Neuronal stem cell (in vitro differentiated cells): ENCODE results near the gene OBP2A.

Source experiments
- DNase-seq: peaks from one replicate; pipeline ENCODE4 v3.0.0-alpha.2; 2013; ENCODE audit warnings: low spot score
- H2AFZ ChIP-seq: one replicate; pipeline ENCODE4 v1.6.1; 2013; ENCODE audit warnings: mild to moderate bottlenecking, low read length, inconsistent platforms
- H2AK5ac ChIP-seq: 2 replicates; pipeline ENCODE4 v1.6.1; 2013; ENCODE audit warnings: low read depth, mild to moderate bottlenecking, inconsistent platforms, low read length, moderate library complexity, mixed read lengths
- H2BK120ac ChIP-seq: 2 replicates; pipeline ENCODE4 v1.6.1; 2013; ENCODE audit warnings: low read depth, mild to moderate bottlenecking, inconsistent platforms, low read length, moderate library complexity, mixed read lengths
- H2BK12ac ChIP-seq: one replicate; pipeline ENCODE4 v1.6.1; 2013; ENCODE audit warnings: low read length, inconsistent platforms
- H2BK15ac ChIP-seq: 2 replicates; pipeline ENCODE4 v1.6.1; 2013; ENCODE audit warnings: mild to moderate bottlenecking, low read length, inconsistent platforms, mixed read lengths
- H2BK5ac ChIP-seq: one replicate; pipeline ENCODE4 v1.6.1; 2013; ENCODE audit warnings: inconsistent platforms, mild to moderate bottlenecking, low read length, moderate library complexity
- H3K14ac ChIP-seq: one replicate; pipeline ENCODE4 v1.6.1; 2013; ENCODE audit warnings: low read length, inconsistent platforms
- H3K18ac ChIP-seq: 2 replicates; pipeline ENCODE4 v1.6.1; 2013; ENCODE audit warnings: low read length, inconsistent platforms
- H3K23ac ChIP-seq: 2 replicates; pipeline ENCODE4 v1.6.1; 2013; ENCODE audit warnings: low read depth, mild to moderate bottlenecking, mixed read lengths, low read length, inconsistent platforms; ENCODE audit not compliant: poor library complexity
- H3K27ac ChIP-seq: replicated peaks from 3 replicates; pipeline ENCODE4 v1.5.1; 2013; ENCODE audit warnings: low read length, inconsistent platforms
- H3K27me3 ChIP-seq, 3 experiments: 2 replicates each; pipeline ENCODE4 v1.6.1; 2013; ENCODE audit warnings: low read length in 3 of 3, mild to moderate bottlenecking in 2 of 3, inconsistent platforms in 1 of 3, low read depth in 1 of 3, mixed read lengths in 1 of 3, moderate library complexity in 1 of 3; ENCODE audit not compliant: control insufficient read depth in 3 of 3, insufficient read depth in 3 of 3
- H3K36me3 ChIP-seq, 2 donors: replicated peaks in 1 of 2; 2 replicates each; pipeline ENCODE4 v1.6.1; 2013; ENCODE audit warnings: low read length in 2 of 2; ENCODE audit not compliant: control insufficient read depth in 2 of 2, insufficient read depth in 2 of 2
- H3K4ac ChIP-seq: 2 replicates; pipeline ENCODE4 v1.6.1; 2013; ENCODE audit warnings: inconsistent platforms, mild to moderate bottlenecking, low read length, moderate library complexity
- H3K4me1 ChIP-seq, 2 donors: 1 replicate in 1 of 2; 2 replicates in 1 of 2; pipeline ENCODE4 v1.6.1; 2013; ENCODE audit warnings: low read length in 2 of 2, low read depth in 1 of 2; ENCODE audit not compliant: control insufficient read depth in 2 of 2, insufficient read depth in 1 of 2
- H3K4me2 ChIP-seq: one replicate; pipeline ENCODE4 v1.6.1; 2013; ENCODE audit warnings: mild to moderate bottlenecking, low read length, inconsistent platforms; ENCODE audit not compliant: insufficient read depth, poor library complexity, severe bottlenecking
- H3K4me3 ChIP-seq, 2 donors: 2 replicates each; pipeline ENCODE4 v1.5.1; 2013; ENCODE audit warnings: low read length in 2 of 2, mild to moderate bottlenecking in 2 of 2, inconsistent platforms in 1 of 2, moderate library complexity in 1 of 2
- H3K79me1 ChIP-seq: one replicate; pipeline ENCODE4 v1.6.1; 2013; ENCODE audit warnings: low read depth, mild to moderate bottlenecking, inconsistent platforms, low read length, moderate library complexity
- H3K9ac ChIP-seq: one replicate; pipeline ENCODE4 v1.6.1; 2013; ENCODE audit warnings: mild to moderate bottlenecking, low read depth, low read length, inconsistent platforms; ENCODE audit not compliant: poor library complexity
- H3K9me3 ChIP-seq, 2 donors: replicated peaks in 1 of 2; 2 replicates each; pipeline versions ENCODE3 to v1.6.1; 2013; ENCODE audit warnings: low read length in 2 of 2, mild to moderate bottlenecking in 2 of 2, inconsistent platforms in 1 of 2, low read depth in 1 of 2, mixed read lengths in 1 of 2, moderate library complexity in 1 of 2; ENCODE audit not compliant: control insufficient read depth in 2 of 2, insufficient read depth in 1 of 2
- H4K8ac ChIP-seq: one replicate; pipeline ENCODE4 v1.6.1; 2013; ENCODE audit warnings: low read depth, mild to moderate bottlenecking, inconsistent platforms, low read length, moderate library complexity
- H4K91ac ChIP-seq: one replicate; pipeline ENCODE4 v1.6.1; 2013; ENCODE audit warnings: low read length, low read depth, mild to moderate bottlenecking, inconsistent platforms; ENCODE audit not compliant: poor library complexity
- WGBS, 2 donors: extraction: QIAGEN DNeasy Blood & Tissue Kit; methylation state at CpG; one replicate each; pipeline ENCODE4 v1.1.7; 2013; ENCODE audit warnings: missing lambda C conversion rate in 2 of 2, mixed read lengths in 1 of 2; ENCODE audit not compliant: insufficient read length in 2 of 2, insufficient replicate concordance in 1 of 2; ENCODE audit errors: extremely low coverage in 2 of 2; 5-methylcytosine and 5-hydroxymethylcytosine counted together

Gene OBP2A

GRCh38 chr9:135522137-135522877 is 23.6 kb upstream of the OBP2A start:
- Histone ChIP-seq H3K9ac (no peak overlapping the region), H2BK15ac (no peak overlapping the region), H4K91ac (no peak overlapping the region), H3K4ac (no peak overlapping the region), H2AFZ (no peak overlapping the region), H2BK12ac (no peak overlapping the region), H3K4me3 (no peak overlapping the region), H3K18ac (no peak overlapping the region), H2BK120ac (no peak overlapping the region), H3K4me2 (no peak overlapping the region), H3K27me3 (peaks cover 0 to 3% (median 0%) of the 10 kb centered on the region in 3 experiments), H3K36me3 (no peaks in the 10 kb centered on the region), H3K9me3 (no peaks in the 10 kb centered on the region), H4K8ac (no peak overlapping the region), H3K14ac (no peak overlapping the region), H3K79me1 (no peaks in the 10 kb centered on the region), H2BK5ac (no peak overlapping the region), H3K23ac (no peak overlapping the region), H3K4me1 (peaks cover 0 to 6% of the 10 kb centered on the region in 2 donors), H2AK5ac (no peak overlapping the region), H3K27ac (no peak overlapping the region)
- no CpG with 5 or more reads among the region's 16 CpGs for WGBS, 2 donors
- DNase-seq = no peak

- Histone ChIP-seq H2BK15ac (no peak overlapping the region), H3K4me3 (no peak overlapping the region), H4K8ac (no peak overlapping the region), H3K27me3 (peaks cover 0 to 3% (median 0%) of the 10 kb centered on the region in 3 experiments), H2BK120ac (no peak overlapping the region), H3K9me3 (no peaks in the 10 kb centered on the region), H3K36me3 (no peaks in the 10 kb centered on the region), H4K91ac (no peak overlapping the region), H2AFZ (no peak overlapping the region), H3K79me1 (no peaks in the 10 kb centered on the region), H3K23ac (no peak overlapping the region), H3K4ac (no peak overlapping the region), H2AK5ac (peak overlapping the region; percentile 56), H3K9ac (no peak overlapping the region), H3K4me1 (peaks cover 0 to 6% of the 10 kb centered on the region in 2 donors), H2BK12ac (no peak overlapping the region), H3K4me2 (no peak overlapping the region), H2BK5ac (no peak overlapping the region), H3K14ac (no peak overlapping the region), H3K18ac (no peak overlapping the region), H3K27ac (no peak overlapping the region)
- DNase-seq = no peak
- WGBS, 2 donors = no CpG with 5 or more reads among the region's 17 CpGs
These were observed 23.0 kb upstream of the OBP2A start for GRCh38 chr9:135522931-135523330.

GRCh38 chr9:135523521-135524129 is 22.3 kb upstream of the OBP2A start:
- H3K4ac ChIP-seq = no peak overlapping the region
- H2BK12ac ChIP-seq = no peak overlapping the region
- peak overlapping the region; percentile 93 for H4K8ac ChIP-seq
- peaks cover 0 to 6% of the 10 kb centered on the region in 2 donors for H3K4me1 ChIP-seq
- H2BK5ac ChIP-seq = peak overlapping the region; percentile 90
- peak overlapping the region; percentile 58 for H2BK15ac ChIP-seq
- H3K27me3 ChIP-seq = peaks cover 0 to 3% (median 0%) of the 10 kb centered on the region in 3 experiments
- DNase-seq = no peak
- no peak overlapping the region for H4K91ac ChIP-seq
- H3K4me2 ChIP-seq = no peak overlapping the region
- H3K4me3 ChIP-seq = no peak overlapping the region
- no peaks in the 10 kb centered on the region for H3K9me3 ChIP-seq
- no peak overlapping the region for H2AFZ ChIP-seq
- no CpG with 5 or more reads among the region's 21 CpGs for WGBS, 2 donors
- H3K18ac ChIP-seq = peak overlapping the region; percentile 71
- no peak overlapping the region for H2BK120ac ChIP-seq
- H3K14ac ChIP-seq = peak overlapping the region; percentile 97
- no peaks in the 10 kb centered on the region for H3K36me3 ChIP-seq
- H3K27ac ChIP-seq = no peak overlapping the region
- H3K9ac ChIP-seq = no peak overlapping the region
- peak overlapping the region; percentile 83 for H2AK5ac ChIP-seq
- peak overlapping the region; percentile 85 for H3K23ac ChIP-seq
- H3K79me1 ChIP-seq = no peaks in the 10 kb centered on the region

DNA sequence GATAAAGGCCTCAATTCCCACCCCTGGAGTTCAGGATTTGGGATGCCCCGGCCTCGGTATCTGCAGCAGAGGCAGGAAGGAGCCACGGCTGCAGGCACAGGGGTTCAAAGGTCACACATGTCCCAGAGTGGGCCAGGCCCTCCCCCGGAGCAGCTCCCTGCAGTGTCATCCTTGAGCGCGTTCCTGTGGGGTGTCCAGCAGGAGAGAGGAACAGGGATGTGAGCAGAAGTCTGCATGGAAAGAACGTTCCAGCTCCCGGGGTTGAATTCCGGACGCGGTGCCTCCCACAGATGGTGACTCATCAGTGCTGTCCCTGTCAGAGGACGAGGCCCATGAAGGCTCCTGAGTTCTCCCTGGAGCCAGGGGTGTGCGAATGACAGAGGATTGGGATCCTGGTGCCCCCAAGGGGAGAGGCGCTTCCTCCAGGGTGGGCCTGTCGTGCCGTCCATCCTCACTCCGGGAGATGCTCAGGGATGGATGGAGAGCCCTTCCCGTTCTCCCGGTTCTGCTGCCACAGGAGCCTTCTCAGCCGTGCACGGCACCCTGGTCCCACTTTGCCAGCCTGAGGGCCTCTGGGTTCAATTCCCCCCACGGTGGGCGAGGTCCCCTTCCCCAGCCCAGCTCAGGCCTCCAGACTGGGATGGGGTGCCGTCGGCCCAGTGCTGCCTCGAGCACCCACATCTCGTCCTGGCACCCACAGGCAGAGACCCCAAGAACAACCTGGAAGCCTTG is 21.6 kb upstream of the OBP2A start:
- no peak overlapping the region for H3K27ac ChIP-seq
- no peak overlapping the region for H3K4me3 ChIP-seq
- H3K9ac ChIP-seq = no peak overlapping the region
- peak overlapping the region; percentile 90 for H2BK5ac ChIP-seq
- WGBS, 2 donors = no CpG with 5 or more reads among the region's 27 CpGs
- H3K14ac ChIP-seq = peak overlapping the region; percentile 97
- peak overlapping the region; percentile 64 for H3K18ac ChIP-seq
- H3K4ac ChIP-seq = no peak overlapping the region
- no peaks in the 10 kb centered on the region for H3K9me3 ChIP-seq
- no peak overlapping the region for H2BK120ac ChIP-seq
- H3K23ac ChIP-seq = no peak overlapping the region
- no peak overlapping the region for H4K91ac ChIP-seq
- H2AK5ac ChIP-seq = peak overlapping the region; percentile 83
- H3K36me3 ChIP-seq = no peaks in the 10 kb centered on the region
- no peak overlapping the region for H3K4me2 ChIP-seq
- DNase-seq = no peak
- H2BK12ac ChIP-seq = no peak overlapping the region
- peaks cover 0 to 6% (median 0%) of the 10 kb centered on the region in 3 experiments for H3K27me3 ChIP-seq
- H2AFZ ChIP-seq = no peak overlapping the region
- no peak overlapping the region for H4K8ac ChIP-seq
- H3K4me1 ChIP-seq = peaks cover 0 to 6% of the 10 kb centered on the region in 2 donors
- H2BK15ac ChIP-seq = peak overlapping the region; percentile 58
- no peaks in the 10 kb centered on the region for H3K79me1 ChIP-seq
